ENCODE measurements around the gene CNTN5.

CNTN5 gene

DNA sequence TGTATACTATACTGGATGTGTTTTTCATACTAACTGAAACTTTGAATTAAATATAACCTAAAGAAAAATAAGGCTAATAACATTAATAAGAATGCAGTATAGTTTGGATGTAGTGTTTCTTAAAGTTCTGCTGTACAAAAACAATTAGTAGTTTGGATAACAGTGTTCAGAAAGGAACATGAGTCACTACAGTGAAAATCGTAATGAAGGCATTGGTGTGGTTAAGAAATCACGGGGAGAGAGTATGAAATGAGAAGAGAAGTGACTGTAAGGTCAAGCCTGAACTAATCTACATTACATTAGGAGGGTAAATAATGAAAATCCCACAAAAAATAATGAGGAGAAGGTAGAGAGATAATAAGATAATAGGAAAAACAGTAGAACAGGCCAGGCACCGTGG, 939.8 kb downstream of the CNTN5 start:
- H3K9me3 Mint-ChIP-seq = peaks cover 13% of the 10 kb centered on the region in 2 donors
- no peak for DNase-seq
- no peak overlapping the region for H3K4me3 Mint-ChIP-seq
- no peaks in the 10 kb centered on the region for H3K4me1 Mint-ChIP-seq
- no peak for ATAC-seq (replicated peaks)
- H3K27ac Mint-ChIP-seq = no peak overlapping the region
- H3K27me3 Mint-ChIP-seq = no peaks in the 10 kb centered on the region
- no peaks in the 10 kb centered on the region for H3K36me3 Mint-ChIP-seq

DNA sequence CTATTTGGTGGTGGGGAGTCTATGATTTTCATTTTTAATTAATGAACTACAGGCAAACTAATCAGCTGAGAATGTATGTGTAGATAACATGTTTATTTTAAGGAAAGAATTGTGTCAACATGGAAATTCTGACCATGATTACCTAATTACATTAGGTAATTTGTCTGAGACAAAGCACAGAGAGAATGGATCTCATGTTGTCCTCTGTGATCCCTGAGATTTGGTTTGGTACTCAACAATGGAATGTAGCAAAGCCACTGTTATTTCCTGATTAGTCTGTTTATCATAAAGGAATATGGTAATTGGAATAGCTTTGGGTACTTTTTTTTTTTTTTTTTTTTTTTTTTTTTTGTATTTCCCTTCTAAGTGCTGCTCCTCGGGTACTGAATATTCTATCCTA, 947.6 kb downstream of the CNTN5 start:
- H3K4me1 Mint-ChIP-seq = no peaks in the 10 kb centered on the region
- peaks cover 3 to 6% of the 10 kb centered on the region in 2 donors for H3K9me3 Mint-ChIP-seq
- H3K4me3 Mint-ChIP-seq = no peak overlapping the region

DNA sequence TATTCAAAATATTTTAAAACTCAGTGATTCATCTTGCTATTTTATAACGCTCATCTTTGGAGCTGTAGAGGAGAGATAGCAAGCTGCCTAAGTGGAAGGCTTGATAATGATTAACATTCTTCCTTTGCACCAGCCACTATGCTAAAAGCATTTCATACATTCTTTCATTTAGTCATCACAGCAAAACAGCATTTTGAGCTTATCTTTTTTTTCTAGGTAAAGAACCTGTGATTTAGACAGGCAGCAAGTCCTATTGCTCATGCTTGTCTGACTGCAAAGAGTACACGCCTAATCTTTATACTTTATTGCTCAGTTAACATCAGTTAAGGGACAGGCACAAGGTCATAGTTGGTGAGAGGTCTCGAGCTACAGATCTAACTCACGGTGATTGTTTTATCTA, 953.2 kb downstream of the CNTN5 start:
- no peaks in the 10 kb centered on the region for H3K4me1 Mint-ChIP-seq
- H3K27ac Mint-ChIP-seq = no peak overlapping the region
- H3K9me3 Mint-ChIP-seq = peaks cover 3 to 5% of the 10 kb centered on the region in 2 donors
- H3K4me3 Mint-ChIP-seq = no peak overlapping the region
- ATAC-seq (replicated peaks) = no peak
- H3K36me3 Mint-ChIP-seq = no peaks in the 10 kb centered on the region
- no peaks in the 10 kb centered on the region for H3K27me3 Mint-ChIP-seq
- no peak for DNase-seq

More for the DNA sequence above, 947.6 kb downstream of the CNTN5 start:
- Mint-ChIP-seq H3K36me3 (no peaks in the 10 kb centered on the region), H3K27me3 (no peaks in the 10 kb centered on the region), H3K27ac (no peak overlapping the region)
- DNase-seq (no peak), ATAC-seq (replicated peaks) (no peak)

DNA sequence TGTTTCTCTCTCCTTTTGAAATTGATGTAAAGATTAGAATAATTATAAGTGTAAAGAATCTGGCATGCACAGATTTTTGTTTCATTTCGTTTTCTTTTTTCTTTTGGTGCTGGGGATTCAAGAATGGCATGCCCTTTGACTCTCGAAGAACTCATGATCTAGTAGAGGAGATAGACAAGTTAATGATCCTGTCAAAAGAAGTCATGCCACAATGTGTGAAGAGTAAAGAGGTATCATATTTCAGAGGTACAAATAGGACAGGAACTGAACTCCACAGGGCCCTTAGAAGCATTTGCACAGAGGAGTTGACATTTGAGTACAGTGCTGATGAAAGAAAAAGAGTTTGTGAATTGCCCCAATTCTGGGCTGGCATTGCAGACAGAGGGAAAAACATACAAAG, 958.3 kb downstream of the CNTN5 start:
- peaks cover 4 to 8% of the 10 kb centered on the region in 2 donors for H3K9me3 Mint-ChIP-seq

DNA sequence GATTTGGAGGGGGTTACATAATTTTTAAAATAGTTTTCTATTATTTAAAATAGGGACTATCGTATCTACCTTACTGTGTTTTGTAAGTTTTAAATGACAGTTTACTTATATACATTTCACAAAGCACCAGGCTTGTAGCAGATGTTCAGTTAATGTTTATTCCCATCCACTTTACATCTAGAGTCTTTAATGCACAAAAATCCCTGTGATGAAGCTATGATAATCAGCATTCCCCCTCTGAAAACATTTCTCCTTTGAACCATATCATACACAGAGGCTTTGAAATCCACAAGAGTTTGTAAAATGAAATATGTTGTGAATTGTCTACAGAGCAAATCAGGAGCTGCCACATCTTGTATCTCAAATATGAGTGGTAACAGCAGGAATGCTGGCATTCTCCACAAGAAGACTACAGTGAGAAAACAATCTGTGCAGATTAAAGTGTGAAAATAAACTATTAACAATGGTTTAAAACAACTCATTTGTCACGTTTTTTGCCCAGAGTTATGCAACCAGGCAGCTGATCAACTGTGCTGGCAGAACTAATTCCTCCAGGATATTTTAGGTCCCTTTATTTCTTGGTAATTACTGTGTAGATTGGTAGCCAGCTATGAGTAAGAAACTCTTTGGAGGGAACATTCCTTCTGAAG, 967.2 kb downstream of the CNTN5 start:
- Mint-ChIP-seq H3K4me1 (no peaks in the 10 kb centered on the region), H3K27me3 (no peaks in the 10 kb centered on the region), H3K27ac (no peak overlapping the region), H3K9me3 (peaks cover 4 to 8% of the 10 kb centered on the region in 2 donors), H3K36me3 (no peaks in the 10 kb centered on the region), H3K4me3 (no peak overlapping the region)
- ATAC-seq (replicated peaks) (no peak), DNase-seq (no peak)

More for the DNA sequence above, 958.3 kb downstream of the CNTN5 start:
- Mint-ChIP-seq H3K4me1 (no peaks in the 10 kb centered on the region), H3K27ac (no peak overlapping the region), H3K4me3 (no peak overlapping the region), H3K36me3 (no peaks in the 10 kb centered on the region), H3K27me3 (no peaks in the 10 kb centered on the region)
- DNase-seq (no peak), ATAC-seq (replicated peaks) (no peak)

DNA sequence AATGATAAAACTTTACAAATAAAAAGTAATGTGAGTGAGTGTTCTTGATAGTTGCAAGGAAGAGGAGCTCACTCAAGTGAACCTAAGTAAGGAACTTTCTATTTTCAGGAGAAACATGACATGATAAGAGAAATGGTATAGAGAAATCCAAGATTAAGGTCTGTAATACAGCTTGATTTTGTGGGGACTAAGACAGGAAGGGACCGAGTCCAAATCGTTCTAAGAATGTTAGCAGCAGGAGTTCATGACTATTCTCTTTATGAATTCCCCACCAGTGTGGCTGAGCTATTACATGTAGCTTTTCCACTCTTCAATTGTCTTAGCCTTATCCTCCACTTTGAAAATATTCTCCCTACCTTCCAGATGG, 967.7 kb downstream of the CNTN5 start:
- Mint-ChIP-seq H3K36me3 (no peaks in the 10 kb centered on the region), H3K4me1 (no peaks in the 10 kb centered on the region), H3K9me3 (peaks cover 4 to 7% of the 10 kb centered on the region in 2 donors), H3K27ac (no peak overlapping the region), H3K27me3 (no peaks in the 10 kb centered on the region), H3K4me3 (no peak overlapping the region)
- DNase-seq (no peak), ATAC-seq (replicated peaks) (no peak)

DNA sequence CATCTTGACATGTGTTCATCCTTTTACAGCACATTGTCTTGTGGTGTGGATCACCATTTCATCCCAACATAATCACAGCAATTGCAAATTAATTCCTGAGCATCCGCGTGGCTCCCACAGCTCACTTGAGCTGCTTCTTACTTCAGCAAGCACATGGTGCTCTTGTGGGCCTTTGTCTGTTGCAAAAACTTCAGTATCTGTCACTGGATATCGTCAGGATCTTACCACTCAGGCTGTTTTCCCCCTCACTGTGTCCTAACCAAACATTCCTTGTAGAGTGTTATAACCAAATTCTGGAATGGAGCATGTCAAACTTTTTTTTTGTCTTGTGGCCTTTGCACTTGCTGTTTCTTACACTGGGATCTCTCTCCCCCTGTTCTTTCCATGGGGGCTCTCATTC, 983.2 kb downstream of the CNTN5 start:
- ATAC-seq (replicated peaks) = no peak
- no peak for DNase-seq
- no peak overlapping the region for H3K4me3 Mint-ChIP-seq
- H3K4me1 Mint-ChIP-seq = no peaks in the 10 kb centered on the region
- H3K27ac Mint-ChIP-seq = no peak overlapping the region
- H3K27me3 Mint-ChIP-seq = no peaks in the 10 kb centered on the region
- H3K9me3 Mint-ChIP-seq = peaks cover 6 to 7% of the 10 kb centered on the region in 2 donors
- no peaks in the 10 kb centered on the region for H3K36me3 Mint-ChIP-seq

DNA sequence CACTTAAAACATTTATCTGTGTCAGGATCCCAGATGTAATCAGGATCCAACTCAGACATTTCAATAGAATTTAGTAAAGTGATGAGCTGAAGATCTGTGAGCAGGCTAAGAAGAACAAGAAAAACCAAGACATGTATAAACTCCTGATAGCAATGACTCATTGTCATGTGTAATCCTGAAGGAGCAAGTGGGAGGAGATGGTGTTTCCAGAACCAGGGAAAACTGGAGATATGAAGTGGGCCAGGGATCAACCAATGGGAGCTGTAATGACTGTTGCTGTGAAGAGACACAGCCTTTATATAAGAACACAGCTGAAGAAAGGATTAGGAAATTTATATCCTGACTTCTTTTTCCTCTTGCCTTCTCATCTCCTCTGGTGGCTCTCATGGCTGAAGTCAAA, 983.8 kb downstream of the CNTN5 start:
- Mint-ChIP-seq H3K27me3 (no peaks in the 10 kb centered on the region), H3K4me1 (no peaks in the 10 kb centered on the region), H3K9me3 (peaks cover 7 to 11% of the 10 kb centered on the region in 2 donors), H3K4me3 (no peak overlapping the region), H3K36me3 (no peaks in the 10 kb centered on the region), H3K27ac (no peak overlapping the region)
- DNase-seq = no peak
- no peak for ATAC-seq (replicated peaks)

- no peak overlapping the region for H3K27ac Mint-ChIP-seq
- no peak overlapping the region for H3K4me3 Mint-ChIP-seq
- no peak for ATAC-seq (replicated peaks)
- peaks cover 4 to 7% of the 10 kb centered on the region in 2 donors for H3K9me3 Mint-ChIP-seq
- DNase-seq = no peak
- H3K4me1 Mint-ChIP-seq = no peaks in the 10 kb centered on the region
- H3K36me3 Mint-ChIP-seq = no peaks in the 10 kb centered on the region
- H3K27me3 Mint-ChIP-seq = no peaks in the 10 kb centered on the region
Observed at GRCh38 chr11:100008417-100008816, 987.7 kb downstream of the CNTN5 start.

DNA sequence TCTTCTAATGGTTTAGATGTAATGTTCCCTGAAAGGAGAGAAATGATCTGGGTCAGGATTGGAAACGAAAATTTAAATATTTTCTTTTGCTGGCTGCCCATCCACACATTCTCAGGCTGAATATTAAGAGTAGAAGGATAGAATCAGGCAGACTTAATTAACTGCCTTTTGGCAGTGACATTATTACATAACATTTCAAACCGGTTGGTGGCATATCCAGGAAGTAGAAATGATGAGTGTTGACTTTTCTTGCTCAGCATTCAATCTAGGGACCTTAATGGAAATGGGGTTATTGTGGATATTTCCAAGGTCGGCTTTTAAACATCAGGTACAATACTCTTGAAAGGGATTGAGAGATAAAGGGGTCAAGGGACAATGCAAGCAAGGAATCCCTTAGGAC, 989.0 kb downstream of the CNTN5 start:
- no peak overlapping the region for H3K27ac Mint-ChIP-seq
- no peak overlapping the region for H3K4me3 Mint-ChIP-seq
- no peak for DNase-seq
- H3K27me3 Mint-ChIP-seq = no peaks in the 10 kb centered on the region
- ATAC-seq (replicated peaks) = no peak
- no peaks in the 10 kb centered on the region for H3K36me3 Mint-ChIP-seq
- no peaks in the 10 kb centered on the region for H3K4me1 Mint-ChIP-seq
- H3K9me3 Mint-ChIP-seq = peaks cover 4 to 7% of the 10 kb centered on the region in 2 donors

DNA sequence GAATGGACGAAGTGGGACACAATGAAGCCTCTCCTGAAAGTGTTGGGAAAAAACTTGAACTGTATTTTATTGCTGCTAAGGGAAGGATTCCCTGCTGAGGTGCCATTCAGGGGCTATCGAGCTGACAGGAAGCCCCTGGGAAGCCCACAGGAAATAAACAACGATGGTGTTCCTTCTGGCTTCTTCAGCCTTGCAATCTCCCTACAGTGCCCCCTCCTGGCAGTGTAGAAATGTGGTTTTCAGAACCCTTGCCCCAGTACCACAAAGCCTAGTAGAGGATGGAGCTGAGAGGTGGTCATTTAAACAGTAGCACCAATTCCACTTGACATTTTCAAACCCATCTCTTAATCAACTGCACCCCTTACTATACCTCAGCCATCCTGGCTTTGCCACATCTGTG, 989.6 kb downstream of the CNTN5 start:
- Mint-ChIP-seq H3K4me1 (no peaks in the 10 kb centered on the region), H3K36me3 (no peaks in the 10 kb centered on the region), H3K27me3 (no peaks in the 10 kb centered on the region), H3K9me3 (peaks cover 4 to 7% of the 10 kb centered on the region in 2 donors), H3K27ac (no peak overlapping the region), H3K4me3 (no peak overlapping the region)
- ATAC-seq (replicated peaks) (no peak), DNase-seq (no peak)

- Mint-ChIP-seq H3K4me1 (no peaks in the 10 kb centered on the region), H3K27me3 (no peaks in the 10 kb centered on the region)
Observed at GRCh38 chr11:100011697-100012096, 990.9 kb downstream of the CNTN5 start.

GRCh38 chr11:100013011-100013410, 992.3 kb downstream of the CNTN5 start:
- H3K36me3 Mint-ChIP-seq = no peaks in the 10 kb centered on the region
- H3K4me1 Mint-ChIP-seq = no peaks in the 10 kb centered on the region
- H3K27ac Mint-ChIP-seq = no peak overlapping the region
- ATAC-seq (replicated peaks) (no peak), DNase-seq (no peak)
- peaks cover 4% of the 10 kb centered on the region in 2 donors for H3K9me3 Mint-ChIP-seq
- no peaks in the 10 kb centered on the region for H3K27me3 Mint-ChIP-seq
- H3K4me3 Mint-ChIP-seq = no peak overlapping the region

More at GRCh38 chr11:100011697-100012096, 990.9 kb downstream of the CNTN5 start:
- DNase-seq (no peak), ATAC-seq (replicated peaks) (no peak)
- Mint-ChIP-seq H3K36me3 (no peaks in the 10 kb centered on the region), H3K9me3 (peaks cover 4 to 6% of the 10 kb centered on the region in 2 donors), H3K4me3 (no peak overlapping the region), H3K27ac (no peak overlapping the region)

- ATAC-seq (replicated peaks) (no peak), DNase-seq (no peak)
- no peaks in the 10 kb centered on the region for H3K4me1 Mint-ChIP-seq
- H3K4me3 Mint-ChIP-seq = no peak overlapping the region
- no peaks in the 10 kb centered on the region for H3K36me3 Mint-ChIP-seq
- no peaks in the 10 kb centered on the region for H3K27me3 Mint-ChIP-seq
- H3K9me3 Mint-ChIP-seq = peaks cover 3 to 4% of the 10 kb centered on the region in 2 donors
- H3K27ac Mint-ChIP-seq = no peak overlapping the region
Observed at GRCh38 chr11:100031973-100032372, 1011.2 kb downstream of the CNTN5 start.

DNA sequence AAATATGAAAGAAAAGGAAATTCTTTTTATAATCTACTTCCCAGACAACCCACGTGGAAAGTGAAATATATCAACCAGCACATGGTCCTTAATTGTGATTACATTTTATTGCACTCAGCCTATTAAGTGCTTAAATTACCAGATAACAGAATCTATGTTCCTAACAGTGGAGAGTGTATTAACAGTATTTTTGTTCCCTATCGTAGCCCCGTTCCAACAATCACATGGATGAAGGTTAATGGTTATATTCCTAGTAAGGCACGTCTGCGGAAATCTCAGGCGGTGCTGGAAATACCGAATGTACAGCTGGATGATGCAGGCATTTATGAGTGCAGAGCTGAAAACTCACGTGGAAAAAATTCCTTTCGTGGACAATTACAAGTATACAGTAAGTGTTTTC, 1040.3 kb downstream of the CNTN5 start:
- Mint-ChIP-seq H3K9me3 (no peaks in the 10 kb centered on the region), H3K27me3 (no peaks in the 10 kb centered on the region), H3K36me3 (no peaks in the 10 kb centered on the region), H3K4me3 (no peak overlapping the region), H3K4me1 (no peaks in the 10 kb centered on the region), H3K27ac (no peak overlapping the region)
- no peak for DNase-seq
- no peak for ATAC-seq (replicated peaks)

DNA sequence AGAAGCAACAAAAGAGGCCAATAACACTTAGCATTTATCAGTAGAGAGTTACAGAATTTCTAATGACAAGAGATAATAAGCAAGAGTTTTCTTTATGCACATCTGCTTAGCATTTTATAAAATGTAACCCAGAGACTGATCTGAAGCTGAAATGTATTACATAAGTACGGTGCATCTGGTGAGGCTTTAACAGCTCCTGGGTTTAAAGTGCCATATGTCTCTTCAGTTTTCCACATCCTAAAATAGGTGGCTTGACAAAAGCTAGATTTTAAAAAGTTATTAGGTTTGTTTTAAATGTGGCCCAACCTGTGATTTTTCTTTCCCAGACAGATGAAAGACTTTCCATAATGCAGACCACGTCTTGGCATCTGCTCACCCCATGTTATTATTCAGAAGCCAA, 1045.7 kb downstream of the CNTN5 start:
- Mint-ChIP-seq H3K27me3 (no peaks in the 10 kb centered on the region), H3K4me3 (no peak overlapping the region), H3K27ac (no peak overlapping the region), H3K36me3 (no peaks in the 10 kb centered on the region), H3K4me1 (no peaks in the 10 kb centered on the region), H3K9me3 (no peaks in the 10 kb centered on the region)
- DNase-seq (no peak), ATAC-seq (replicated peaks) (no peak)
